HG03108 (cell line): ENCODE data around the gene C10orf105.
A peak's percentile ranks its signal among the peaks of the same experiment; 100 is the strongest.

Experiments used
- ATAC-seq: cut with Tn5 transposase; IDR thresholded peaks from one replicate; pipeline ENCODE4 v1.9.1; 2021; ENCODE audit warnings: moderate library complexity; ENCODE audit not compliant: unreplicated experiment

Gene C10orf105

DNA sequence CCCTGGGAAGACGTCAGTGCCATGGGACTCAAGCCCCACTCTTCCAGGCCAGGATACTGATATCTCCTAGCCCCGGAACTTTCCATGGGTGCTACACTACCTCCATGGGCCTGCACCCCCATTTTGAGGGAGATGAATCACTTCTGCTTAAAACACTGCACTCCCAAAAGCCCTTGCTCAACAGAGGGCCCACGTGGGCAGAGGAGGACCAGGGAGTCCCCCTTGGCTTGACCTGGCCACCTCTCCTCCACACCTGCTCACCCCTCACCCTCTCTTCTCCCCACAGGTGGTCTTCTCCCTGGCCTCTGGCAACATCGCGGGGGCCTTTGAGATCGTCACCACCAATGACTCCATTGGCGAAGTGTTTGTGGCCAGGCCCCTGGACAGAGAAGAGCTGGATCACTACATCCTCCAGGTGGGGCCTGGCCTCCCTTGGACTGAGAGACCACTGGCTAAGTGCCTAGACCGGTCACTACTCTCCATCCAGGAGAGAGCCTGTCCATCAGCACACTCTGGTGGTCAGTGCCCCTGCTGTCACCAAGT is 19.9 kb upstream of the C10orf105 start:
- no peak for ATAC-seq

DNA sequence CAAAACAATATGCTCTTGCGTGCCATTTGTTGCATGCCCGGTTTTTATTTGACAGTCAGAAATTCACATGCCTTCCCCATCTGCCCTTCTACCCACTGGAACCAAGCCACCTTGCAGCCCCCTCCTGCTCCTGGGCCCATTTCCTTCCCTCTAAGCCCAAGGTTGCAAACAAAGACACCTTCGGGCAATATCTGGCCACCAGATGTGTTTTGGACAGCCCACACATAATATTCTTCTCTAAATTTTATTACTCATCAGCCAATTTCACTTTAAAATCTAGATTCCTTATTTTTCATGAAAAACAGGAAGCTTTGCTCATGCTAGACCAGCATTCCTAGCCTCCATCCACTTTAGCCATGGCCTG is 18.2 kb upstream of the C10orf105 start:
- ATAC-seq, result no peak

DNA sequence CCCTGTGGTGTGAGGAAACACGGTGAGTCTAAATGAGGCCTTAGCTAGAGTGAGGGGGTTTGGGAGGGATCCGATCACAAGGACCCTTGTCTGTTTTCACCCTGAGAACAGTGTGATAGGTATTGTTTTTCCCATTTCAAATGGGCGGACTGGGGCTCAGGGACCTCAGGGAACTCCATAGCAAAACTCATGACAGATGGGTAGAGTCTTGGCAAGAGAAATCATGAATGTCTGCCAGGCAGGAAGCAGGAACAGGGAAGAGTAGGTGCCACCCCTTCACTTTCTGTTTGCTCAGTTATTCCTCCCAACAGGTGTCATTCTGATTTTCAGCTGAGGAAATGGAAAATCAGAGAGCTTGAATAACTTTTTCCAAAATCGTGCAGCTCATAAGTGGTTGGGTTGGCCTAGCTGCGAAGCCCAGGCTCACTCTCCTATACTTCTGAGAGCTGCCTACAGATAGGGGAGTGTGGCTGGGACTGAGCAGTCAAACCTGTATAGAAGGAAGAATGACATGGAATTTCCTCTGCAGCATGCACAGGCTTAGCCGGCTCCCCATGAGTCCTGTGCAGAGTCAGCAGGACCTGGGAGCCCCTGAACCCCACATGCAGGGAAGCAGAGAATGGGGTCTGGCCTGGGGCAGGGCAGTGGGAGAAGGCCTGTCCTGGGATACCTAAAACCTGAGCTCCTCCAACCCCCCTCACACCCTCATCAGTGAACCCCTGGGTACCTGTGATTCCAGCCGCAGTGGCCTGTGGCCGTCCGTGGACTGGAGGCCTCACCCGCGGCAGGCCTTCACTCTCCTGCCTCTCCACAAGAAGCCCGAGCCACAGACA is 17.6 kb upstream of the C10orf105 start:
- ATAC-seq, result no peak

DNA sequence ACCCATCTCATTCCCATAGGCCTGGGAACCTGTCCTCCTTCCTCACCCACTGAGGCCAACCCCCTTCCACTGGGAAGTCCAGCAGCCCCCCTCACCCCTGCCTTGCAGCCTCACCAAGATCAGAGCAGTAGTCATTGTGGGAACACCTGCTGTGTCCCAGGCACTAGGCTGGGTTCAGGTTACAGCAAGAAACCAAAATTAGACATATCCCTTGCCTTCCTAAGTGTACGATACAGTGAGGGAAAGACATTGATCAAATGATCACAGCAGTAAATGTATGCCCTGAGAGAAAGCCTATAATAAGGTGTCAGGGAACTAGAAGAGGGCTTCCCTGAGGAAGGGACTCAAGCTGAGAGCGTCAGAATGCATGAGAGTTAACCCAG is 17.0 kb upstream of the C10orf105 start:
- ATAC-seq, result no peak

DNA sequence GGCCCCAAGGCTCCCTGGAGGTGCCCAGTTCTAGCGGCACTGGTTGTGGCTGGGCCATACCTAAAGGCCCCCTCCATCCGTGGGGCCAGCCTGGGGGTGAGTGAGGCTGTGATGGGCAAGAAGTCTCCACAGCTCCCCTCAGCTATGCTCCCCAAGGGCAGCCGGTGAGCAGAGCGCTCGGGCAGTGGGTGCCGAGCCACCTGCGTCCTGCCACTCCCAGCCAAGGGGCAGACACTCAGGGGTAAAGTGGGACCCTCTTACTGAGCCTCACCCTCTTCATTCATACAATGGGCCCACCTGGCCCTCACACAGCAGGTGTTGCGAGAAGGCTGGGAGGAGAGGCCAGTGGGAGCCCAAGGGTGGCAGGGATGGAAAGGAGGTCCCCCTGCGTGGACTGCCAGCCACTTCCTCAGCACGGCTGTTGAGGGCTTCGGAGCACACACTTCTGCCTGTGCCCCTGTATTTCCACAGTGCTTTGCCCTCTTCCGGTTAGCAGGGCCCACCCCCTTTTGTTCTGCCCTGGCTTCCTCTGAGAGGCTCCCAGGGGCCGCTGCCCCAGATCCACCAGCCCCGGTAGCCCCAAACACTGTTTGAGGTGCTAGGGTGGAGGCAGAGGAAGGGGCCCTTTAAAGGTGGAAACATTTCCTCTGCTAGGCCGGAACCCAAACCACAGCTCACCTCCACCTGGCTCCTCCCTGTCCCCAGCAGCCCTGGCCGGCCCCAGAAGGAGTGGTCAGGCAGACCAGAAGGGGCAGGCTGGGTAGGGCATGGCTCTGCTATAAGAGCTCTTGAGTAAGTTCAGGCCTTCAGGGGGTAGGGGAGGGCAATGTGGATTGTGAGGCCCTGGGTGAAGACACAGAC is 16.4 kb upstream of the C10orf105 start:
- ATAC-seq, result no peak

DNA sequence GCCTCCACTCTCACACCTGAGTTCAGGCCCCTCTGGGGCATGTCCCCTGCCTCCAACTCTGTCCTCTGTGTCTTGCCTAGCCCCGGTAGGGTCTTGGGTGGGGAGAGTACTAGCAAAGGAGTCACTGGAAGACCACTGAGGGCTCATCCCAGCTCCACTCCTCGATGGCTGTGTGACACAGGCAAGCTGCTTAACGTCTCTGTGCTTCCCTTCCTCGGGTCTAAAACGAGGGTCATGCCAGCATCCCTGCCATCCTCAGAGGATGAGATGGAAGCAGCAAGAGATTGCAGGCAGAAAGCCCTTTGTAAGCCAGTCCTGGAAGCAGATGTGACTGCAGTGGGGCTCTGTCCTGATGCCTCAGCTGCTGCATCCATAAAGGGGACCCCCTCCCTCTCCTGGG is 15.2 kb upstream of the C10orf105 start:
- no peak for ATAC-seq

DNA sequence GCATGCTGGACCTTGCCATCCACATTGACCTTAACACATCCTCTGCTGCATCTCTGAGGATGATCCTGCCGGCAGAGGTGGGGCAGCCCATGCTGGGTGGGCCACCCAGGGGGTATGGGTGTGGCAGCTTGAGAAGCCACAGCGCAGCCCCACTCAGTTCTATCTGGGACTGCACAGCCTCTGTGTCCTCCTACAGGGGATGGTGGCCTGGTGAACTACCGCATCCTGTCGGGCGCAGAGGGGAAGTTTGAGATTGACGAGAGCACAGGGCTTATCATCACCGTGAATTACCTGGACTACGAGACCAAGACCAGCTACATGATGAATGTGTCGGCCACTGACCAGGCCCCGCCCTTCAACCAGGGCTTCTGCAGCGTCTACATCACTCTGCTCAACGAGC is 12.2 kb upstream of the C10orf105 start:
- no peak for ATAC-seq

DNA sequence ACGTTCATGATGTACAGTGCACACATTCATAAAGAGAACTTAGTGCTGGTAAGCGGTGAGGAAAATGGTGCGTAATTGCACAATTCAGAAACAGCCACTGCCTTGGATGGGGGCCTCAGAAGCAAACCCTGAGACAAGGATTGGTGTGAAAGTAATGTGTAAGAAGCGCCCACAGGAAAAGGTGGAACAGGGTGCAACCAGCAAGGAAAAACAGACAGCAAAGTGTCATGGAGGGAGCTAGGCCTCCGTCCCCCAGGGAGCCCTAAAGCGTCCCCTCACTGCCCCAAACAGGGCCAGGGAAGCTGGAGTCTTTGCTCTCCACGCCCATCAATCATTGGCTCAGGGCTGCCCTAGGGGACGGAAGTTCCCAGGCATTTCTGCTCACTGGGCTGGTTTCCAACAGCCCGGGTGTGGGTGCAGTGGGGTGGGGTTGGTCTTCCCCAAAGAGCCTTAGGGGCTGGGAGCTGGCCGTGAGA is 9.6 kb upstream of the C10orf105 start:
- ATAC-seq, result no peak

DNA sequence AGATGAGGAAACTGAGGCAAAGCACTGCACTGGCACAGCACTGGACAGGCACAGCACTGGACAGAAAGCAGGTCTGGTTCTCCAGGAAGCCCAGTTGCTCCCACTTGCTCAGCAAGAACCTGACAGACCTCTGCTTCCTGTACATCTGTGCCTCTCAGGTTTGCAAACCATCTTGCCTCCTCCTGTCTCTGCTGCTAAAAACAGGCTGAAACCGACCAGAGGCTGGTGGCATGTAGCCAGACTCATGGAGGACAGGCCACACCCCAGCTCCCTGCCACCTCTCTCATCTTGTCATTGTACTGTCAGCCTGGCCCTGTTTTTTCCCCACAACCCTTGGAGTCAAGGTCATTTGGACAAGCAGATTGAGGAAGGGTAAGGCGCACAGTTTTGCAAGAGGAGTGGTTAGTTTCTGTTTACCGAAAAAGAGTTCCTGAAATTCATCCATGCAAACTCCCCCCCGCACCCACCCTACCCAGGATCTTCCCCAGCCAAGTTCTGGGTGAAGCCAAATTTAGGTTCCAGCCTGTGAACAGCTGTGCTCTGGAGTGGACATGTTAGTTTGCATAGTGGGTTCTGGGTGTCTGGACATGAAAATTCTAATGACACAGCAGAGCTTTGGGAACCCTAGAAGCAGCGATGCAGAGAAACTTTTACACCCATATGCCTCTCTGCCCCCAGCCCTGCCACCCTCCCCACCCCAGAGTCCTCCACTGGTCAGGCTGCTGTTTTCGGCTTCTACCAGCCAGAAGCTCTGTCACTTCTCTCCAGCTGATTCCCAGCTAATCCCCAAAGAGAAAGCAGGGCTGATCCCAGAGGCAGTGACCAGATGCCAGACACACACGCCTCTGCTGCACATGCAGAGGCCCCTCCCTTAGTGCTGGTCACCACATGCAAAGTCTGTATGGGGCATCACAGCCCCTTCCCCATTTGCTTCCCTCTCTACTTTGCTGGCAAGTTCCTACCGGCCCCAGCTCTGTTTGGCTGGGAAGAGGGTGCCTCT is 8.5 kb upstream of the C10orf105 start:
- ATAC-seq, result peak; percentile 46

DNA sequence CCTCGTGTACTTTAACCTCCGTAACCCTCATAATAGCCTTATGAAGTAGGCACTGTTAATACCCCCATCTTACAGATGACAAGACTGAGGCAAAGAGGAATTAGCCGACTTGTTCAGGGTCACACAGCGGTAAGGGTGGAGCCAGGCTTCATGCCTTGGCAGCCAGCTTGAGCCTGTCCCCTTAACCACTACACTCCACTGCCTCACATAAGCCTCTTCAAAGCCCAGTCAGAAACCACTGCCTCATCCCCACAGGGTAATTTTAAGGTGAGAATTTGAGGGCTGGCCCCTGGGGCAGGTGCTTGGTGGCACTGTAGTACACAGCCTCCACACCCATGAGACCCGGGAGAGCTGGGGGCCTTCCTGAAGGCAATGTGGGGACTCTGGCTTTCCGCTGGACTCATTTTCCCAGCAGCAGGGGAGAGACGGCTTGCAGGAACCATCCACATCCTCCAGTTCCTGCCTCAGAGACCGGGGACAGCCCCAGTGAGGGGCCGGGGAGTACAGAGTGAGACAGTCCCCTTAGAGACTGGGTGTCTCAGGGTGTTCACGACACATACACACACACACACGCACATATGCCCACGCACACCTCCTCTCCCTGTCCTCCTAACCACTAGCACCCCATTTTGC is 7.6 kb upstream of the C10orf105 start:
- peak; percentile 41 for ATAC-seq

DNA sequence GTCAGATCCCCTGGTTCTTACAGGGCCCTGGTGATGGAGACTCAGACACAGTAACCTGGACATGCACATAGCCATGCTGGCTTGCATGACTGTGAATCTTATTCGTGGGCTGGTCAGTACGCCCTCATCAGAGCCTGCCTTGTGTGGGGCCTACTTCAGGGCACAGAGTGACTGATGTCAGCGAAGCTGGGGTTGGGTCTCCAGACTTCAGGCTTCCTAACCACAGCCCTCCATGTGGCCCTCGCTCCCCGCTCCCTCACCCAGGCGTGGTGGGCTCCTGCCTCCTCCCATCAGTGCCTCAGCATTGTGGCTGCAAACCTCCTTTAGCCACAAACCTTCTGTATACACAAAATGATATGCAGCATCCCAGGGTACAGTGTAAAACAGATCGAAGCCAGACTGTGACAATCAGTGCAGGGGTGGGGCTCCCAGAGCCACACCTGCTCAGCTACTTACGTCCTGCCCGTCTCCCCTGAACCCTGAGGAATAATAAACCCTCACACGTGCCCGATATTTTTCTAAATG is 7.1 kb upstream of the C10orf105 start:
- ATAC-seq, result no peak

DNA sequence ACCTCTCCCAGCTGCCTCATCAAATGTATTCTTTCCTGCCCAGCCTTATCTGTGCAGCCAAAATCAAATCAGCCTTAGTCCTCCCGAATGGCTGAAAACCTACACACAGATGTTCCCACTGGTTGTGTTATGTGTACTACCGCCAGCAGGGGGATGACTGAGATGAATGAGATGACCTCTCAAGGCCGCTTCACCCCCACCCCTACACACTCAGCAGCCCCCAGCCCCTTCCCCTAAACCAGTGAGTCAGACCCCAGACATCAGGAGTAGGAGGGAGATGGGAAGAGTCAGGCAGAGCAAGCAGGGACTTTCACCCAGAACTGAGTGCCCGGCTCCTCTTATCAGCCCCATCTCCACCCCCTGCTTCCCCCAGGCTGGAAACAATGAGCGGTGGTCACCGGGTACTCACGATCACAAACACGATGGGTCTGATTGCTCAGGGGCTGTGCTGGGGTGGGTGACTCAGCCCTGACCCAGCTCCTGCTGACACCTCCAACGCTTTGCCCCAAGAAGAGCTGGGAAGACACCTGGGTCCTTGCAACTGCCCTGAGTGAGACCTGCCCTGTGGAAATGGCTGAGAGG is 6.5 kb upstream of the C10orf105 start:
- no peak for ATAC-seq

DNA sequence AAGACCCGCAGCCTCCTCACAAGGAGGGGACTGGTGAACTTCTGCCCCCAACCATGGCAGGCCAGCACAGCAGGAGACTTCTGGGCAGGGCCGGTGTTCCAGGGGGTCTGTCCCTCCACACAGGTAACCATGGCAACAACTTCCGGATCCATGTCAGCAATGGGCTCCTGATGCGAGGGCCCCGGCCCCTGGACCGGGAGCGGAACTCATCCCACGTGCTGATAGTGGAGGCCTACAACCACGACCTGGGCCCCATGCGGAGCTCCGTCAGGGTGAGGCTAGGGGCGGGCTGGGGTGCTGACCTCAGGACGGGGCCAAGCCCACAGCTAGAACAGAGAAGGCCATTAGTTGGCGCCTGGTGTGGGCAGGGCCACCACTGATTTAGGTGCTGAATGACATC is 5.7 kb upstream of the C10orf105 start:
- ATAC-seq, result no peak

DNA sequence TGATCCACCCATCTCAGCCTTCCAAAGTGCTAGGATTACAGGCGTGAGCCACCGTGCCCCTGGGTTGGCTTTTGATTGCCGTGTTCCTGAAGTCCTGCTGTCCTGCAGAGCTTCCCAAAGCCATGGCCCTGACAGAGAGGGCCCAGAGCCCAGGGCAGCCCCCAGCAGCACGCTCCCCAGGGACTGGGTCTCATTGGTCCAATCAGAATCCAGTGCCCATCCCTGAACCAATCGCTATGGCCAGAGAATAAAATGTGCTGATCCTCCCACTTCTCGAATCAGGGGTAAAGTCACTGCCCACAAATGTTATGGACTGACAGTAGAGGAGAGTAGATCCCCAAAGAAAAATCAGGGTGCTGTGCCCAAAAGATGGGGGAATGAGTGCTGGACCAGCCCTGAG is 5.0 kb upstream of the C10orf105 start:
- ATAC-seq, result no peak

DNA sequence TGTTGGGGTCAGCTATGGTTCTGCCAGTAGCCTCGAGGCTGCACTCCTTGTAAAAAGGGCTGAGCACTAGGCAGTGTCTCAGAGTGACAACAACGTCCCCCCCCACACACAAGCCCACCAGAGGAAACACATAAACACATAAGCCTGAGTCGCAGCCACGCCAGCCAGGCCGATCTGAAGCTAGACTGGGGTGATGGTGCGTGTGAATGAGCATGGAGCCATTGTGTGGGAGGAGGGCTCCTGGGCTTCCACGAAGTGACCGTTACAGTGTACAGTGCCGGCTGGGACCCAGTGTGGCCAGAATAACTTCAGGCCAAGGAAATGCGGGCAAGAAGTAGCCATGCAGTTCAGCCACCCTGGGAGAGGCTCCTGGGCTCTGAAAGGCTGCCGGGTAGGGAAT is 3.7 kb upstream of the C10orf105 start:
- no peak for ATAC-seq

DNA sequence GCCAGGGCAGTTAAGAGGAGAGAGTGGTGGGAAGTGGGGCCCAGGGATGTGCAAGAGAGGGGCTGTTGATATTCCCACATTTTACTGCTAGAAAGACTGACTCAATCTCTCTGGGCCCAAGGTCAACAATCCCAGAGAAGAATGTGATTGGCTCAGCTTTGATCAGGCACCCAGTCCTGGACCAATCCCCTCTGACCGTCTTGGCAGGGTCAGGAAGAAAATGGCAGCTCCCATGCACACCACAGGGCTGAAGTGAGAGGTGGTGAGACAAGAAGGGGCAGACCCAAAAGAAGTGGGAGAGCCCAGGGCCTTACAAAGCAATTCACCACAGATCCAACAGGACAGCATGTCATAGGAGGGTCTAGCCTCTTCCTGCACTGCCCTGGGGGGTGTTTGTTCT is 3.3 kb upstream of the C10orf105 start:
- ATAC-seq, result no peak

DNA sequence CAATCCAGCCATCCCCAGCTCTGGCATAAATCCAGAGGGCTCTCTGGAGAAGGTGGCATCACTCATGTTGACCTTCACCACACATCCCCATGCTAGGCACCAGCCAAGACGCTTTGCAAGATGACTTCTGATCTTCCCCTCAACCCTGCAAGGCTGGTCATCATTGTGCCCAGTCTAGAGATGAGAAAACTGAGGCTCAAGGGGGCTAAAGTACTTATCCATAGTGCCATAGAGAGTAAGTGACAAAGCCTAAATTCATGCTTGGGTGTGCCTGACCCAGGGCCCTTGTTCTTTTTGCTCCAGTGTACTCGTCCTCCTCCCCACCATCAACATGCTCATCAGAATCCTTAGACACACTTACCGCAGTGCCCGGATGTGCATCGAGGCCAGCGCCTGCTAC is 1.7 kb upstream of the C10orf105 start:
- no peak for ATAC-seq

DNA sequence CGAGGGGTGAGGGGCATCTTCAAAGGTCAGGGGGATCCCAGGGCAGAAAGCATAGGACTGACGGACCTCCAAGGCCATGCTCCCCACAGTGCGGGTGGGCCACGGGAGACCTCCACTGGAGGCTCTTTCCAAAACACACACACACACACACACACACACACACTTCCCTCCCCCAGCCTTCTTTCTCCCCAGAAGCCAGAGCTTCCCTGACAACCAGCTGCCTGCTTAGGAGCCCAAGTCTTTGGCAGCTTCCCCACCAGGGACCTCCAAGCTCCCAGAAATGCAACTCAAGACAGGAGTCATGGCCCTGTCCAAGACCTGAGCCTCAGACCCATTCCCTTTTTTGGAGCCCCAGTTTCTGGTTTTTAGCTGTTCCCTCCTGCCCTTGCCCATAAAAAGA is 710 bp upstream of the C10orf105 start:
- no peak for ATAC-seq

DNA sequence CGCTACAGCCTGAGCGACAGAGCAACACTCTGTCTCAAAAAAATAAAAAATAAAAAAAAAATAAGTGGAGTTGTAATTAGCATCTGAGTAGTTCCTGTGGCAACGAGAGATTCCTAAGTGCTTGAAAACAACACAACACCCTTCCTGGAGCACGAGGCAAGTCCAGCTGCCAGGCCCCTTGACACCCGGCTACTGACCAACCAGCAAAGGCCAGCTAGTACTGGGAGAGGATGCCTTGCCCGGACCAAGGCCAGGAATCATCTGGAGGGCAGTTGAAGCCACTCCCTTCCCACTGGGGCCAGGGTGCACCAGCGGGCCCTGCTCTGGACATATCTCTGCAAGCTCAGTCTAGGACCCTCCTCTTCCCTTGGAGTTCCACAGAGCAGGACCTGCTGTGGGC is 536 bp downstream of the C10orf105 start:
- no peak for ATAC-seq
